Stimulated activated CD8-positive, alpha-beta memory T cell treated with anti-CD3 and anti-CD28 coated beads, Interleukin-4, amount 100 ng/mL, for 1 hour (primary cell): ENCODE results near the gene AAK1.

Experiments used
- DNase-seq, 2 donors: peaks; one replicate each; pipeline ENCODE4 v3.0.0-alpha.2; 2020; ENCODE audit warnings: low read depth in 2 of 2, low spot score in 1 of 2

Gene AAK1

GRCh38 chr2:69499242-69499641, 144.3 kb downstream of the AAK1 start:
- no peak for DNase-seq

GRCh38 chr2:69495861-69496260, 147.7 kb downstream of the AAK1 start:
- DNase-seq, result no peak

- DNase-seq, result no peak
Observed at GRCh38 chr2:69495008-69495407, 148.5 kb downstream of the AAK1 start.

- no peak for DNase-seq
Observed at GRCh38 chr2:69494126-69494525, 149.4 kb downstream of the AAK1 start.

- DNase-seq, result no peak
Observed at GRCh38 chr2:69493268-69493667, 150.3 kb downstream of the AAK1 start.

- no peak for DNase-seq
Observed at GRCh38 chr2:69491864-69492263, 151.7 kb downstream of the AAK1 start.

GRCh38 chr2:69490486-69490885, 153.1 kb downstream of the AAK1 start:
- no peak for DNase-seq

- DNase-seq, result no peak
Observed at GRCh38 chr2:69489793-69490192, 153.7 kb downstream of the AAK1 start.

GRCh38 chr2:69483696-69484095, 159.8 kb downstream of the AAK1 start:
- DNase-seq, result no peak

- no peak for DNase-seq
Observed at GRCh38 chr2:69483024-69483423, 160.5 kb downstream of the AAK1 start.

GRCh38 chr2:69482471-69482870, 161.1 kb downstream of the AAK1 start:
- DNase-seq, result no peak

GRCh38 chr2:69481421-69481820, 162.1 kb downstream of the AAK1 start:
- DNase-seq, result no peak

GRCh38 chr2:69477627-69478026, 165.9 kb downstream of the AAK1 start:
- DNase-seq, result no peak

- DNase-seq, result no peak
Observed at GRCh38 chr2:69474688-69475087, 168.9 kb downstream of the AAK1 start.

GRCh38 chr2:69471793-69472192, 171.7 kb downstream of the AAK1 start:
- no peak for DNase-seq

GRCh38 chr2:69470911-69471310, 172.6 kb downstream of the AAK1 start:
- DNase-seq, result no peak

- DNase-seq, result no peak
Observed at GRCh38 chr2:69469784-69470183, 173.8 kb downstream of the AAK1 start.

- no peak for DNase-seq
Observed at GRCh38 chr2:69469375-69469774, 174.2 kb downstream of the AAK1 start.

- no peak for DNase-seq
Observed at GRCh38 chr2:69466728-69467127, 176.8 kb downstream of the AAK1 start.

GRCh38 chr2:69465513-69466456, 177.8 kb downstream of the AAK1 start:
- no peak for DNase-seq

- no peak for DNase-seq
Observed at GRCh38 chr2:69464575-69464974, 179.0 kb downstream of the AAK1 start.

GRCh38 chr2:69462780-69463179, 180.8 kb downstream of the AAK1 start:
- no peak for DNase-seq

GRCh38 chr2:69461404-69461803, 182.1 kb downstream of the AAK1 start:
- no peak for DNase-seq
